Cortex of kidney (tissue), 1 donor: ENCODE data around the gene CYTH2.
"Not testable (repeated sequence)": the region's sequence is repeated elsewhere in the genome, so short reads cannot be mapped to it uniquely, and the experiment has no call there.

Experiments
- DNase-seq: peaks from one replicate; lab custom pipeline; 2025; lab: John Stamatoyannopoulos, UW

CYTH2 gene

DNA sequence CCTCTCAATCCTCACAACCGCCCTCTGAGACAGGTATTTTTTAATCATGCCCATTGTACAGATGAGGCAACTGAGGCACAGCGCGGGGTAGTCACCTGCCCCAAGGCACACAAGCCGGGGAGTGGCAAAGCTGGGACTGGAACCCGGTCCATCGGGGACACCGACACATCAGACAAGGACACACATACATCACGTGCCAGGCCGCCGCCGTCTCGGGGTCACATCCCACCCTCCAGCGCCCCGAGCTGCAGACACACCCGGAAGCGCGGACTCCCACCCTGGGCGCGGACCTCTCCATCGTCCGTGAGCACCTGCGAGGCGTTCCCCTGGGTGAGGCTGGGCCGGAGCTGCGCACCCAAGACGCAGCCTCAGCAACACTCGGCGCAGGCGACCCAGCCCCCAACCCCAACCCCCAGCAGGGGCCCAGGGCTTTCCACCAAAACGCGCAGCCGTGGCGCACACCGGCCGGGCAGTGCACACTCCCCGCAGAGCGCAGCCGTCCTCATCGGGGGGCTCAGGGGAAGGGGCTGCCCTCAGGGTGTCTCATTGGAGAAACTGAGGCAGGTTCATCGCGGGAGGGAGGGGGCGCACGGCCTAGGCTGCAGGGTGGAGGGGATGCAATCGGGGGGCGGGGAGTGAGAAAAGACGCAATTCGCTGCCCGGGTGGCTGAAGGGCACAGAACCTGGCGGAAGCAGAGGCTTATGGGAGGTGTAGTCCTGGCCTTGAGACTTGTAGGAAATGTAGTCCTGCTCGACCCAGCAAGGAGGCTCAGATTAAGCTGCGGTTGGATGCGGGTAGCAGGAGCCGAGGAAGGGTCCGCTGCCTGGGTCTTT lies 44.3 kb downstream of the CYTH2 start:
- DNase-seq: no peak

DNA sequence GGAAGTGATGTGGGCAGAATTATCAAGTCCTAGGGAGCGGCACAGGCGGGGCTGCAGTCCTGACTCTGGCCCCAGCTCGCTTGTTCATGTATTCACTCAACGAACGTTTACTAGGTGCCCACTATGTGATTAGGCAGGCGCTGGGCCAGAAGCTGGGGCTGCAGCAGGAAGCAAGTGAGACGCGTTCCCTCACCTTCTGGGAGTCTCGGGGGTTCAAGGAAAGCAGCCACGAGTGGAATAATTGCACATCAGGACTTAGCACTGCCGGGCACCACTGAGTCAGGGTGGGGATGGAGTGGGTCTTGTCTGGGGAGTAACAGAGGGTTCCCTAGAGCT lies 44.9 kb downstream of the CYTH2 start:
- DNase-seq: no peak

DNA sequence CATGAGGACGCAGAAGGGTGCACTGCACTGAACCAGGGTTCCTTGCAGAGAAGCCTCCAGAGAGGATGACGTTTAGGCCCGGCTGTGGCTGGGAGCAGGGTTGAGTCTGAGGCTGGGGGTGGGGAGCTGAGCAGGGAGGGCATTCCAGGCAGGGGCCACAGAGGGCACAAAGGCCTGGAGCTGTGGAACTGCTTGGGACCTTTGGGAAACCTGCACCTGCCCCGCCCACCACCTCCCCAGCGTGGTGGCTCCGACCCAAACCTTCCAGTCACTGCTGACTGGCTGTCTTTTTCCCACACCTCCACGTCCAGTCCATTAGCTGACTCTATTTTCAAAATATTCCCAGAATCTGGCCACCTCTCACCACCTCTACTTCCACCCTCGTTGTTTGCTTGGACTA lies 47.4 kb downstream of the CYTH2 start:
- no peak for DNase-seq

DNA sequence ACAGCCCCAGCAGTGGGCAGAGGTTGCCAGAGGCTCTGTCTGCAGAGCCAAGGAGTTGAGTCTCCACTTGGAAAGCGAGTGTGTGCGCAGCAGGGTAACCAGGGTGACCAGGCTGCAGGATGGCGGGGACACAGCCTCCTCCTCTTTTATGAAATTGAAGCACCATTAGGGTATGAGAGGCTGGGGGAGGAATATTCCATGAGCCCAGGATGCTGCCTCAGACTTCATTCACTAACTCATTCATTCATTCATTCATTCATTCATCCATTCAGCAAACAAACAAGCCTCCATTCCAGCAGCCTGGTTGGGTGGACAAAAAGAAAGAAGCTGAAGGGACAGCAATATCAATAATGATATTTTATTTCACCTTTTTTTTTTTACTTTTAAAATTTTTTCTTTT lies 49.0 kb downstream of the CYTH2 start:
- DNase-seq: no peak

DNA sequence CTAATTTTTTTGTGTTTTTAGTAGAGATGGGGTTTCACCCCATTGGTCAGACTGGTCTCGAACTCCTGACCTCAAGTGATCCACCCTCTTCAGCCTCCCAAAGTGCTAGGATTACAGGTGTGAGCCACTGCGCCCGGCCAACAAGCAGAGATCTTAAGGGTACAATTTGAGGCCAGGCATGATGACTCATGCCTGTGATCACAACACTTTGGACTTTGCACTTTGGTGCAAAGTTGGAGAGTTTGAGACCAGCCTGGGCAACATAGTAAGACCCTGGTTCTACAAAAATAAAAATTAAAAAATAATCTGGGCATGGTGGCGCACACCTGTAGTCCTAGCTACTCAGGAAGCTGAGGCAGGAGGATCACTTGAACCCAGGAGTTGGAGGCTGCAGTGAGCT lies 50.3 kb downstream of the CYTH2 start:
- not testable (repeated sequence) for DNase-seq

DNA sequence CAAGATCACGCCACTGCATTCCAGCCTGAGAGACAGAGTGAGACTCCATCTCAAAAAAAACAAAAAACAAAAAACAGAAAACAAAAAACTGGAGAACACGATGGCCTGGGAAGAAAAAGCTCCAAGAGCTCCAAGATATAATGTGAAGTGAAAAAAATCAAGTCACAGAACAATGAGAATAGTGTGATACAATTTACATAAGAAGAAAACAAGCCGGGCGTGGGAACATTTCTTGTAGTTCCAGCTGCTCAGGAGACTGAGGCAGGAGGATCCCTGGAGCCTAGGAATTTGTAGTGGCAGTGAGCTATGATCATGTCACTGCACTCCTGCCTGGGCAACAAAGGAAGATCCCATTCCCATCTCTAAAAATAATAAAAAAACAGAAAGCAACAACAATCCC lies 51.0 kb downstream of the CYTH2 start:
- DNase-seq: no peak

DNA sequence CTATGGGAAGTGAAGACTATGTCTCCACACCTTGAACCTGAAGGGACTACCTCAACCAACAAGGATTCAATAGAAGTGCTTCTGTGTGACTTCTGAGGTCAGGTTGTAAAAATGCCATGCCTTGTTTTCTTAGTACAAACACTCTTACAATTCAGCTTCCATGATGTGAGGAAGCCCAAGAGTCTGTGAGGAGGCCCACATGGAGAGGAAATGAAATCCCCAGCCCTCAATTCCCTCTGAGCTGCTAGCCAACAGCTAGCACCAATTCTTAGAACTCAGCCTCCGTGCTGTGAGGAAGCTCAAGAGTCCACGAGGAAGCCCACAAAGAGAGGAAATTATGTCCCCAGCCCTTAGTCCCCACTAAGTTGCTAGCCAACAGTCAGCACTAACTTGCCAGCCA lies 55.1 kb downstream of the CYTH2 start:
- no peak for DNase-seq

DNA sequence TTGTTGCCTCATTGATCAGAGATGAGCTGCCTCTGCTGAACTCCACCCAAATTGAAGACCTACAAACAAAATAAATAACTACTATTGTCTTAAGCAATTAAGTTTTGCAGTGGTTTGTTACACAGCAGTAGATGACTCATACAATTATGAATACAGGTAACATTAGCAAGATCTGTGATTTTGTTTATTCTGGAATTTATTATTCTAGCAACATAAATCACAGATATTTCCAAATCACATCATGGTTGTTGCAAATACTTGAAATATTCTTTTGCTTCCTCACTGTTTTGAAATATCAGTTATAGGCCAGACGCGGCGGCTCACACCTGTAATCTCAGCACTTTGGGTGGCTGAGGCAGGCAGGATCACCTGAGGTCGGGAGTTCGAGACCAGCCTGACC lies 55.6 kb downstream of the CYTH2 start:
- no peak for DNase-seq

DNA sequence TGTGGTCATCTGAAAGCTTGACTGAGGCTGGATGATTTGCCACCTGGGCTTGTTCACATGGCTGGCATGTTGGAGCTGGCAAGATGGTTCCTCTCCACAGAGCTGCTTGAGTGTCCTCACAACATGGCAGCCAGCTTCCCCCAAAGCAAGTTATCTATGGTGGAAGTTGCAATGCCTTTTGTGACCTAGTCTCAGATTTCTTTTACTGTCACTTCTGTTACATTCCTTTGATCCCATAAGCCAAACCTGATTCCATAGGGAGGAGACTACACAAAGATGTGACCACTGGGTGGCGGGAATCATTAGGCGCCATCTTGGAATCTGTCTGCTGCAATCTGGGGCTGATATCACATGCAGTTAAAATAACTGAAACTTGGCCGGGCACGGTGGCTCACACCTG lies 60.0 kb downstream of the CYTH2 start:
- no peak for DNase-seq

DNA sequence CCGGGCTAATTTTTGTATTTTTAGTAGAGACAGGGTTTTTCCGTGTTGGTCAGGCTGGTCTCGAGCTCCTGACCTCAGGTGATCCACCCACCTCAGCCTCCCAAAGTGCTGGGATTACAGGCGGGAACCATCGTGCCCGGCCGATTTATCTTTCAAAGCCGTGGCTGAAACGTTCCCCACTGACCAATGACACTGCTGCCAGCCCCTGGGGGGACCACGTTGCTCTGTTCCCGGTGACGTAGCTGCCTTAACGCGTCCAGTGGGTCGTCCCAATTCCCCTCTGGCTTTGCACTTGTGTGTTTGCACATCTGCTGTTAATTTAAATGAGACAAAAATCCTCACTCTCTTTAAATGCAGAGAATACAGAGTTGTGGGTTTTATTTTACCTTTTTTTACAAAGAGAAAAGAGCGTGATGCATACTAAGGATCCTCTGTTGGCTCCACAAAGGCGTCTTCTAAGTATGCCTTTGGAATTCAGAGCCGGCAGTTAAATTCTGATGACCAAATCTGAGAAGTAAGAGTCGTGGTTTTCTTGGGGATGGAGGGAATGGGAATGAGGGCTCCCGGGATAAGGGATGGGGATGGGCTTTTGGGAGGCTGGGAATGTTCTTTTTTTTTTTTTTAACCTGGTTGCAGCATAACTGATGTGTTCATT lies 61.0 kb downstream of the CYTH2 start:
- DNase-seq: no peak

DNA sequence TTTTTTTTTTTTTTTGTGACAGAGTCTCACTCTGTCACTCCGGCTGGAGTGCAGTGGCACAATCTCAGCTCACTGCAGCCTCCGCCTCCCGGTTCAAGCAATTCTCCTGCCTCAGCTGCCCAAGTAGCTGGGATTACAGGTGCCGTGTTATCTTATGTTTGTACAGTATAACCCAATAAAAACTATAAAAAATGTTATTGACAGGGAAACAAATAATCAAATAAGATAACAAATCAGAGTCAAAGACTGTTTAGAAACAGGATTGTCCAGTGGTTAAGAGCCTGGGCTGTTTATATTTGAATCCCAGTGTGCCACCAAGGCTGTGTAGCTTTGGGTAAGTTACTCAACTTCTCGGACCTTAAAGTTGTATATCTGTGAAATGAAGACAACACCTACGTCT lies 61.6 kb downstream of the CYTH2 start:
- DNase-seq: no peak
